Retinal pigment epithelial cell (primary cell): ENCODE data around the gene EMP2.
A peak's percentile ranks its signal among the peaks of the same experiment; 100 is the strongest.

ENCODE experiments used
- DNase-seq: peaks from one replicate; pipeline ENCODE4 v3.0.0-alpha.2; 2010; ENCODE audit warnings: low read depth
- H3K4me3 ChIP-seq: 2 replicates; pipeline ENCODE4 v1.5.1; 2011; ENCODE audit warnings: mild to moderate bottlenecking, low read length, control low read depth, moderate library complexity
- TF ChIP-seq, protein P1 (sequence below): conservative IDR thresholded peaks from 2 replicates; pipeline ENCODE4 v1.5.1; 2011; ENCODE audit warnings: low read depth, low read length, control low read depth, inconsistent platforms

The EMP2 gene

DNA sequence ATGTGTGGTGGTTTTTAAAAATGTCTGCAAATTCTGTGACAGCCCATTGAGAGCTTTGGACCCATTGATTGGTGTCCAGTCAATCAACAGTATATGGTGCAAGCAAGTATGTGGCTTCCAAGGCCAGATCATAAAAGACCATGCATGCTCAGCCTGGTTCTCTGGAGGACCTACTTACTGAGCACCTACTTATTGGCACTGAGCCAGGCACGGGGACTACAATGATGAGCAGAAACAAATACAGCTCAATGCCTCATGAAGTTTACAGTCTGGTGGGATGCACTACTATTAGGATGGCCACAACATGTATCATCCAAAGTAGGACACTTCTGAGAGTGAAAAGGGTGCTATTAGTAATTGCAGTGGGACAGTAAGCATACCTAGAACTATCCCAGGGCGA lies 7.2 kb upstream of the EMP2 start:
- DNase-seq = no peak
- TF ChIP-seq, protein P1, sequence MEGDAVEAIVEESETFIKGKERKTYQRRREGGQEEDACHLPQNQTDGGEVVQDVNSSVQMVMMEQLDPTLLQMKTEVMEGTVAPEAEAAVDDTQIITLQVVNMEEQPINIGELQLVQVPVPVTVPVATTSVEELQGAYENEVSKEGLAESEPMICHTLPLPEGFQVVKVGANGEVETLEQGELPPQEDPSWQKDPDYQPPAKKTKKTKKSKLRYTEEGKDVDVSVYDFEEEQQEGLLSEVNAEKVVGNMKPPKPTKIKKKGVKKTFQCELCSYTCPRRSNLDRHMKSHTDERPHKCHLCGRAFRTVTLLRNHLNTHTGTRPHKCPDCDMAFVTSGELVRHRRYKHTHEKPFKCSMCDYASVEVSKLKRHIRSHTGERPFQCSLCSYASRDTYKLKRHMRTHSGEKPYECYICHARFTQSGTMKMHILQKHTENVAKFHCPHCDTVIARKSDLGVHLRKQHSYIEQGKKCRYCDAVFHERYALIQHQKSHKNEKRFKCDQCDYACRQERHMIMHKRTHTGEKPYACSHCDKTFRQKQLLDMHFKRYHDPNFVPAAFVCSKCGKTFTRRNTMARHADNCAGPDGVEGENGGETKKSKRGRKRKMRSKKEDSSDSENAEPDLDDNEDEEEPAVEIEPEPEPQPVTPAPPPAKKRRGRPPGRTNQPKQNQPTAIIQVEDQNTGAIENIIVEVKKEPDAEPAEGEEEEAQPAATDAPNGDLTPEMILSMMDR = no peak
- H3K4me3 ChIP-seq = no peak overlapping the region

DNA sequence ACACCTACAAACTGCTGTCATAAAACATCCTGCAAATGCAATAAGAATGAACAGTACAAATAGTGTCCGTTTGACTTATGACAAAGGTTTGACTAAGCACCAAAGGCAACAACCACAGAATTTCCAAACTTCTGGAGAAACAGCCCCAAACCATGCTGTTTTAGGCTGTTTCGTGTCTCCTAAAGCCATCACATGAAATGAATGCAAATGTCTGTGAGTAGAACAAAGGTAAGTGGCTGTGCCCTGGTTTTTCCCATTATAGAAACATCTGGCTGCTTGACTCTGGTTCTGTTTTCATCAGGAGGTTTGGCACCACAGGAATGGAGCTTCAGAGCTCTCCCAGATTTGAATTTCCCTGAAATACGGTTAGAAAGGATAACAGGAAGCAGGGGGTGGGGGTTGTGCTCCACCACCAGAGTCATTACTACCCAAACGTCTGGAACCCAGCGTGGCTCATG lies 4.6 kb upstream of the EMP2 start:
- TF ChIP-seq, protein P1 = no peak
- no peak for DNase-seq
- no peak overlapping the region for H3K4me3 ChIP-seq

DNA sequence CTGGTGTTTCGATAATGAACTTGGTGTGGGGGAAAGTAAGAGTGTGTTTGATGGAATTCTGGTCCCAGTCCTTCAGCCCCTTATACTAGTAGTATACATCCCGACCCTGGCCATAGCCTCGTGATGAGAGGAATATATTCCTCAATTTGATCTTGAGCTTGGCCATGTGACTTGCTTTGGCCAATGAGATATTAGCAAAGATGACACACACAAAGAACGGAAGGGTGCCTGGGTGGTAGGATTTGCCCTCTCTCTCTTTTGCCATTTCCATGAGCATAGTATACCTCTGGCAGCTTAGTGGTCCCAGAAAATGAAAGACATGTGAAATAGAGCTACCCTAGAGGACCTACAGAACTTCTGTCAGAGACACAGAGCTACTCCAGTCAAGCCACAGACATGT lies 2.9 kb upstream of the EMP2 start:
- no peak overlapping the region for H3K4me3 ChIP-seq
- TF ChIP-seq, protein P1 = no peak
- DNase-seq = no peak

DNA sequence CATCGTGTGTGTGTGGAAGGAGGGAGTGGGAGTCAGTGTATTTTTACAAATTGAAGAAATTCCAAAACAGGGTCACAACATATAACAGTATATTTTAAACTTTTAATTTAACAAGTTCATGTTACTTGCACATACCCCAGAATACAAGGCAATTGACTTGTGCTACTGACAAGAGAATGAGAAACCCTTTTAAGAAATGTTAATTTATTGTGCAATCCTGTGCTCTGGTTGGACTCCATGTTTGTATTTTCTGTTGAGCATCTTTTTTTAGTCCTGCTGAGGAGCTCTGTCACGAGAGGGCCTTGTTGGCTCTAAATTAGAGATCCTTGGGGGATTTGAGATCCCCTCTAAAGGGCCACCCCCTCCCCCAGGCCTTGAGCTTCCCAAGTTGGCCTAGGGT lies 1.1 kb upstream of the EMP2 start:
- TF ChIP-seq, protein P1 = no peak

DNA sequence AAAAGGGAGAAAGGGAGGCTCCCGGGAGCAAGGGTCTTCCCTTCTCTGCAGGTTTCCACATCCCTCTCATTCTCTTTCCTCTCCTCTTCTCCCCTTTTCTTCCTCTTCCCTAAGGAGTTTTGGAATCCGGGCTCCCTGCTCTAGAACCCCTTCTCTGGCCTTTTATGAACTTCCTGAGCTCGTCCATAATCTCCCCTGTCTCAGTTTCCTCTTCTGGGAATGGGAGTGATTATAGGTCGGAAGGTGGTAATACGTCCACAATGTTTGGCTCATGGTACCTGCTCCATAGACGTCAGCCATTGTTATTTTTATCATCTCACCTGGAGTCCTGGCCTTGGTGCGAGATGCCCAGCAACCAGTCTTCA lies 467 bp upstream of the EMP2 start:
- DNase-seq = no peak
- peak overlapping the region; percentile 93 for H3K4me3 ChIP-seq

More for the DNA sequence above, 1.1 kb upstream of the EMP2 start:
- H3K4me3 ChIP-seq = no peak overlapping the region
- DNase-seq = no peak

DNA sequence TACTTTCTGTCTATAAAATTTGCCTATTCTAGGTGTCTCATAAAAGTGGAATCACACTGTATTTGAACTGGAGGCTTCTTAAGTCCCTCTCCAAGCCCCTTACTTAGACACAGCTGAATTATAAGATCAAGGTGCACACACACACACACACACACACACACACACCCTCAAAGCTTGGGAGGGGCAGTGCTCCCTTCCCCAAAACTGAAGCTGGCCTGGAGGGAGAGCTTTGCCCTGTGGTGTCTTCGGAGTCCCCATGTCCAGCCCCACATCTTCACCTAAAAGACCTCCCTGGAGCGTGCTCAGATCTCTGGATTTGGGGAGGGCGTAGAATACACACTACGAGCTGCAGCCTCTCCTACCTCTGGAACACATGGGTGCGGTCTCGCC lies 828 bp downstream of the EMP2 start:
- no peak for DNase-seq
- TF ChIP-seq, protein P1 = no peak

More for the DNA sequence above, 467 bp upstream of the EMP2 start:
- TF ChIP-seq, protein P1 = no peak

DNA sequence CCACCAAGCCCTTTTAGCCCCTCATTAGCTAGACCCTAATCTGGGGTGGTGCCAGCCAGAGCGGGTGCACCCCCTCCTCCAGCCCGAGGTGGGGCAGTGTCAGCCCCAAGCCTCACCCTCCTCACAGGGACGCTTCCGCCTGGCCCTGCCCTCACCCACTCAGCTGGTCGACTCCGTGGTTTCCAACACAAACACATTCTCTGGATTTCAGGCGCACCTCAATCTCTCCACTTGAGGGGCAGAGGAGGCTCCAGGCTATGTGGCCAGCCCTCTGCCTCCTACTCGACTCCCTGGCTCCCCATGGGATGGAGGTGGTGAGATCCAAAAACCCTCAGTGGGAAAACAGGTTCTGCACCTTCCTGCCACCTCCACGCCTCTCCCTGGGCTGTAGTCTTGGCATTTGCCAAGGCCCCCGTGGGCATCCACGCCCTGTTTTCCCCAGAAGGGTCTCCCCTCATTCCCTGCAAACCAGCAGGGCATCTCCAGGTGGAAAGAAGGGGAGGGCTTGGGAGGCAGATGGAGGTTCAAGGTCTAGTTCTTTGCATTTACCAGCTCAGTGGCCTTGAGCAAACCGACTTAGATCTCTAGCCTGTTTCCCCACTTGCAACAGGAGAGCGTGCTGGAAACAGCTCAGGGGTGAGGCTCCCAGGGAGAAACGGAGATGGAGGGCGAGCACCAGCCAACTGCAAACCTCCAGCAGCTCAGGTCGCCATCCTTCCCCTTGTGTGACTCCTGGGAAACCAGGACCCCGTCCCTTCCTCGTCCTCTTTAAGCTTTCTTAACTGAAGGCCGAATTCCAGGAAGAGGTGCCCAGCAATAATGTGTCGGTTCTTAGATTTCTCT lies 1.7 kb downstream of the EMP2 start:
- DNase-seq = peak; percentile 62
- TF ChIP-seq, protein P1 = peak; percentile 21
- peak overlapping the region; percentile 93 for H3K4me3 ChIP-seq

More for the DNA sequence above, 828 bp downstream of the EMP2 start:
- H3K4me3 ChIP-seq = peak overlapping the region; percentile 93
